GDM1 (cell line): ENCODE measurements around the gene SLC26A11.
"Not testable (repeated sequence)": the region's sequence is repeated elsewhere in the genome, so short reads cannot be mapped to it uniquely, and the experiment has no call there.

ENCODE experiments used
- DNase-seq: peaks from one replicate; lab custom pipeline; 2025; lab: John Stamatoyannopoulos, UW

The SLC26A11 gene

GRCh38 chr17:80244871-80245509 lies 24.8 kb downstream of the SLC26A11 start:
- DNase-seq: no peak

GRCh38 chr17:80245566-80246265 lies 25.5 kb downstream of the SLC26A11 start:
- DNase-seq: no peak

GRCh38 chr17:80246266-80246681 lies 26.0 kb downstream of the SLC26A11 start:
- no peak for DNase-seq

GRCh38 chr17:80246726-80247125 lies 26.5 kb downstream of the SLC26A11 start:
- no peak for DNase-seq

GRCh38 chr17:80247561-80247960 lies 27.3 kb downstream of the SLC26A11 start:
- DNase-seq: no peak

GRCh38 chr17:80248001-80248893 lies 28.0 kb downstream of the SLC26A11 start:
- DNase-seq: no peak

- DNase-seq: no peak
These were observed 28.9 kb downstream of the SLC26A11 start for GRCh38 chr17:80248894-80249710.

GRCh38 chr17:80251966-80252365 lies 31.7 kb downstream of the SLC26A11 start:
- DNase-seq: no peak

- no peak for DNase-seq
These were observed 32.6 kb downstream of the SLC26A11 start for GRCh38 chr17:80252871-80253270.

- DNase-seq: no peak
These were observed 33.6 kb downstream of the SLC26A11 start for GRCh38 chr17:80253631-80254395.

GRCh38 chr17:80254396-80255251 lies 34.4 kb downstream of the SLC26A11 start:
- peak; percentile 51 for DNase-seq

- DNase-seq: no peak
These were observed 35.8 kb downstream of the SLC26A11 start for GRCh38 chr17:80256034-80256350.

GRCh38 chr17:80257716-80258213 lies 37.5 kb downstream of the SLC26A11 start:
- DNase-seq: no peak

- DNase-seq: not testable (repeated sequence)
These were observed 38.1 kb downstream of the SLC26A11 start for GRCh38 chr17:80258296-80258695.

- DNase-seq: no peak
These were observed 39.3 kb downstream of the SLC26A11 start for GRCh38 chr17:80259457-80260068.

- no peak for DNase-seq
These were observed 39.9 kb downstream of the SLC26A11 start for GRCh38 chr17:80260069-80260535.

GRCh38 chr17:80260791-80261158 lies 40.5 kb downstream of the SLC26A11 start, which contains the start of gene RNF213:
Gene RNF213 (plus strand): TSS chr17:80260852. CDS start chr17:80263682, 2,830 bp downstream.
- DNase-seq: peak; percentile 7

GRCh38 chr17:80261159-80261894 lies 41.1 kb downstream of the SLC26A11 start:
- DNase-seq: no peak

- no peak for DNase-seq
These were observed 41.7 kb downstream of the SLC26A11 start for GRCh38 chr17:80261895-80262279.
